HL-60 (cell line): ENCODE results near the gene PRSS48.
"Not testable (repeated sequence)": the region's sequence is repeated elsewhere in the genome, so short reads cannot be mapped to it uniquely, and the experiment has no call there.

Experiments
- GABPA ChIP-seq: IDR thresholded peaks from 2 replicates; pipeline ENCODE4 v1.6.1; 2012; ENCODE audit warnings: low read depth
- POLR2AphosphoS5 ChIP-seq: IDR thresholded peaks from 2 replicates; pipeline ENCODE4 v1.6.1; 2012; ENCODE audit warnings: low read depth
- SPI1 ChIP-seq: IDR thresholded peaks from 2 replicates; pipeline ENCODE4 v1.6.1; 2012; ENCODE audit warnings: low read depth, mild to moderate bottlenecking, borderline replicate concordance
- TF ChIP-seq, protein P1 (sequence below): IDR thresholded peaks from one replicate; pipeline ENCODE4 v1.5.1; 2011; ENCODE audit warnings: low read length, control low read depth, inconsistent platforms; ENCODE audit not compliant: insufficient read depth
- TF ChIP-seq, protein P2 (sequence below): IDR thresholded peaks from 2 replicates; pipeline ENCODE4 v1.6.1; 2012; ENCODE audit warnings: low read depth; ENCODE audit not compliant: insufficient replicate concordance

DNA sequence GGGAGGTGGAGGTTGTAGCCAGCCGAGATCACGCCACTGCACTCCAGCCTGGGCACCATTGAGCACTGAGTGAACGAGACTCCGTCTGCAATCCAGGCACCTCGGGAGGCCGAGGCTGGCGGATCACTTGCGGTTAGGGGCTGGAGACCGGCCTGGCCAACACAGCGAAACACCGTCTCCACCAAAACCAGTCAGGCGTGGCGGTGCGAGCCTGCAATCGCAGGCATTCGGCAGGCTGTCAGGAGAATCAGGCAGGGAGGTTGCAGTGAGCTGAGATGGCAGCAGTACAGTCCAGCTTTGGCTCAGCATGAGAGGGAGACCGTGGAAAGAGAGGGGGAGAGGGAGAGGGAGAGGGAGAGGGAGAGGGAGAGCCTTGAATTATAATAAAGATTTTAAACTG, 21.3 kb upstream of the PRSS48 start:
- TF ChIP-seq, protein P1, sequence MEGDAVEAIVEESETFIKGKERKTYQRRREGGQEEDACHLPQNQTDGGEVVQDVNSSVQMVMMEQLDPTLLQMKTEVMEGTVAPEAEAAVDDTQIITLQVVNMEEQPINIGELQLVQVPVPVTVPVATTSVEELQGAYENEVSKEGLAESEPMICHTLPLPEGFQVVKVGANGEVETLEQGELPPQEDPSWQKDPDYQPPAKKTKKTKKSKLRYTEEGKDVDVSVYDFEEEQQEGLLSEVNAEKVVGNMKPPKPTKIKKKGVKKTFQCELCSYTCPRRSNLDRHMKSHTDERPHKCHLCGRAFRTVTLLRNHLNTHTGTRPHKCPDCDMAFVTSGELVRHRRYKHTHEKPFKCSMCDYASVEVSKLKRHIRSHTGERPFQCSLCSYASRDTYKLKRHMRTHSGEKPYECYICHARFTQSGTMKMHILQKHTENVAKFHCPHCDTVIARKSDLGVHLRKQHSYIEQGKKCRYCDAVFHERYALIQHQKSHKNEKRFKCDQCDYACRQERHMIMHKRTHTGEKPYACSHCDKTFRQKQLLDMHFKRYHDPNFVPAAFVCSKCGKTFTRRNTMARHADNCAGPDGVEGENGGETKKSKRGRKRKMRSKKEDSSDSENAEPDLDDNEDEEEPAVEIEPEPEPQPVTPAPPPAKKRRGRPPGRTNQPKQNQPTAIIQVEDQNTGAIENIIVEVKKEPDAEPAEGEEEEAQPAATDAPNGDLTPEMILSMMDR: not testable (repeated sequence)
- not testable (repeated sequence) for TF ChIP-seq POLR2AphosphoS5, GABPA, SPI1
- TF ChIP-seq, protein P2, sequence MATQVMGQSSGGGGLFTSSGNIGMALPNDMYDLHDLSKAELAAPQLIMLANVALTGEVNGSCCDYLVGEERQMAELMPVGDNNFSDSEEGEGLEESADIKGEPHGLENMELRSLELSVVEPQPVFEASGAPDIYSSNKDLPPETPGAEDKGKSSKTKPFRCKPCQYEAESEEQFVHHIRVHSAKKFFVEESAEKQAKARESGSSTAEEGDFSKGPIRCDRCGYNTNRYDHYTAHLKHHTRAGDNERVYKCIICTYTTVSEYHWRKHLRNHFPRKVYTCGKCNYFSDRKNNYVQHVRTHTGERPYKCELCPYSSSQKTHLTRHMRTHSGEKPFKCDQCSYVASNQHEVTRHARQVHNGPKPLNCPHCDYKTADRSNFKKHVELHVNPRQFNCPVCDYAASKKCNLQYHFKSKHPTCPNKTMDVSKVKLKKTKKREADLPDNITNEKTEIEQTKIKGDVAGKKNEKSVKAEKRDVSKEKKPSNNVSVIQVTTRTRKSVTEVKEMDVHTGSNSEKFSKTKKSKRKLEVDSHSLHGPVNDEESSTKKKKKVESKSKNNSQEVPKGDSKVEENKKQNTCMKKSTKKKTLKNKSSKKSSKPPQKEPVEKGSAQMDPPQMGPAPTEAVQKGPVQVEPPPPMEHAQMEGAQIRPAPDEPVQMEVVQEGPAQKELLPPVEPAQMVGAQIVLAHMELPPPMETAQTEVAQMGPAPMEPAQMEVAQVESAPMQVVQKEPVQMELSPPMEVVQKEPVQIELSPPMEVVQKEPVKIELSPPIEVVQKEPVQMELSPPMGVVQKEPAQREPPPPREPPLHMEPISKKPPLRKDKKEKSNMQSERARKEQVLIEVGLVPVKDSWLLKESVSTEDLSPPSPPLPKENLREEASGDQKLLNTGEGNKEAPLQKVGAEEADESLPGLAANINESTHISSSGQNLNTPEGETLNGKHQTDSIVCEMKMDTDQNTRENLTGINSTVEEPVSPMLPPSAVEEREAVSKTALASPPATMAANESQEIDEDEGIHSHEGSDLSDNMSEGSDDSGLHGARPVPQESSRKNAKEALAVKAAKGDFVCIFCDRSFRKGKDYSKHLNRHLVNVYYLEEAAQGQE: not testable (repeated sequence)
